Parathyroid adenoma (tissue), 2 donors: ENCODE data around the gene SSPN.

Experiments used
- H2AFZ ChIP-seq: fragments of 300-600 bp; sonication (generic); one replicate; pipeline ENCODE4 v1.7.0; 2017; ENCODE audit warnings: antibody characterized with exemption, mild to moderate bottlenecking
- H3K27ac ChIP-seq: fragments of 300-600 bp; sonication (generic); one replicate; pipeline ENCODE4 v1.7.0; 2017
- H3K27me3 ChIP-seq: fragments of 300-600 bp; sonication (generic); one replicate; pipeline ENCODE4 v1.7.0; 2017; ENCODE audit warnings: low read length; ENCODE audit not compliant: control insufficient read depth, insufficient read depth
- H3K36me3 ChIP-seq: fragments of 300-600 bp; sonication (generic); one replicate; pipeline ENCODE4 v1.7.0; 2017; ENCODE audit warnings: low read length; ENCODE audit not compliant: control insufficient read depth, insufficient read depth
- H3K4me1 ChIP-seq: fragments of 300-600 bp; sonication (generic); one replicate; pipeline ENCODE4 v1.7.0; 2017; ENCODE audit warnings: control low read depth
- H3K4me2 ChIP-seq: fragments of 300-600 bp; sonication (generic); one replicate; pipeline ENCODE4 v1.7.0; 2017; ENCODE audit warnings: low read length
- H3K4me3 ChIP-seq: fragments of 300-600 bp; sonication (generic); one replicate; pipeline ENCODE4 v1.7.0; 2017; ENCODE audit warnings: low read depth, low read length
- H3K79me2 ChIP-seq: fragments of 300-600 bp; sonication (generic); one replicate; pipeline ENCODE4 v1.7.0; 2017; ENCODE audit warnings: control low read depth
- H3K9ac ChIP-seq: fragments of 300-600 bp; sonication (generic); one replicate; pipeline ENCODE4 v1.7.0; 2017; ENCODE audit warnings: mild to moderate bottlenecking
- H3K9me3 ChIP-seq: fragments of 300-600 bp; sonication (generic); one replicate; pipeline ENCODE4 v1.7.0; 2017; ENCODE audit warnings: low read length; ENCODE audit not compliant: control insufficient read depth
- TF ChIP-seq, protein P1 (sequence below): fragments of 300-600 bp; sonication (generic); IDR thresholded peaks from one replicate; pipeline ENCODE4 v1.7.0; 2017; ENCODE audit warnings: antibody characterized with exemption, mild to moderate bottlenecking
- donor health status: primary hyperparathyroidism.

The SSPN gene

DNA sequence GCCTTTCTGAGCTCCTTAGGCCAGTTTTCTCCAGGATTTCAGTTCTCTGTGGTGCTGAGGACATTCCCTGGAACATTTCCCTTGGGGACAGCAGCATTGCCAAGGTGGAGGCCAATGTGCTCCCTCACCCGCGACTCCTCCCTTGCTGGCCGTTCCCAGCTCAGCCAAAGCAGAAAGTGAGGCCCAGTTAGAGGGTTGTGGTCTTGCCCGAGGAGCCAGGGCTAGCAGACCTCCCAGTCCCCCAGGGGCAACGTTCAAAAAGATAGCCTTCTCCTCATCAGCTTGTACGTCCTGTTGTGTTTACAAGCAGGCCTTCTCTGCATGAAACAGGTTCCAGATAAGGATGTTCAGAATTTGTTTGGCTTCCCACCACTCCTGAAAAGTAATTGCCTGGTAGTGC lies 78.4 kb downstream of the SSPN start:
- no peak overlapping the region for H3K4me2 ChIP-seq

GRCh38 chr12:26274441-26275312 lies 79.3 kb downstream of the SSPN start:
- no peaks in the 10 kb centered on the region for H3K9me3 ChIP-seq
- H3K36me3 ChIP-seq: no peaks in the 10 kb centered on the region
- peak overlapping the region; percentile 63 for H2AFZ ChIP-seq
- no peak overlapping the region for H3K9ac ChIP-seq
- no peak overlapping the region for H3K4me3 ChIP-seq
- TF ChIP-seq, protein P1, sequence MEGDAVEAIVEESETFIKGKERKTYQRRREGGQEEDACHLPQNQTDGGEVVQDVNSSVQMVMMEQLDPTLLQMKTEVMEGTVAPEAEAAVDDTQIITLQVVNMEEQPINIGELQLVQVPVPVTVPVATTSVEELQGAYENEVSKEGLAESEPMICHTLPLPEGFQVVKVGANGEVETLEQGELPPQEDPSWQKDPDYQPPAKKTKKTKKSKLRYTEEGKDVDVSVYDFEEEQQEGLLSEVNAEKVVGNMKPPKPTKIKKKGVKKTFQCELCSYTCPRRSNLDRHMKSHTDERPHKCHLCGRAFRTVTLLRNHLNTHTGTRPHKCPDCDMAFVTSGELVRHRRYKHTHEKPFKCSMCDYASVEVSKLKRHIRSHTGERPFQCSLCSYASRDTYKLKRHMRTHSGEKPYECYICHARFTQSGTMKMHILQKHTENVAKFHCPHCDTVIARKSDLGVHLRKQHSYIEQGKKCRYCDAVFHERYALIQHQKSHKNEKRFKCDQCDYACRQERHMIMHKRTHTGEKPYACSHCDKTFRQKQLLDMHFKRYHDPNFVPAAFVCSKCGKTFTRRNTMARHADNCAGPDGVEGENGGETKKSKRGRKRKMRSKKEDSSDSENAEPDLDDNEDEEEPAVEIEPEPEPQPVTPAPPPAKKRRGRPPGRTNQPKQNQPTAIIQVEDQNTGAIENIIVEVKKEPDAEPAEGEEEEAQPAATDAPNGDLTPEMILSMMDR: no peak
- H3K27ac ChIP-seq: peak overlapping the region; percentile 33
- H3K79me2 ChIP-seq: no peaks in the 10 kb centered on the region
- H3K4me1 ChIP-seq: peaks cover 3% of the 10 kb centered on the region
- no peaks in the 10 kb centered on the region for H3K27me3 ChIP-seq
- no peak overlapping the region for H3K4me2 ChIP-seq

More for the DNA sequence above, 78.4 kb downstream of the SSPN start:
- H3K79me2 ChIP-seq: no peaks in the 10 kb centered on the region
- H2AFZ ChIP-seq: no peak overlapping the region
- no peak overlapping the region for H3K27ac ChIP-seq
- H3K27me3 ChIP-seq: no peaks in the 10 kb centered on the region
- H3K4me1 ChIP-seq: peaks cover 3% of the 10 kb centered on the region
- H3K9me3 ChIP-seq: no peaks in the 10 kb centered on the region
- TF ChIP-seq, protein P1: no peak
- H3K36me3 ChIP-seq: no peaks in the 10 kb centered on the region
- H3K9ac ChIP-seq: no peak overlapping the region
- no peak overlapping the region for H3K4me3 ChIP-seq

GRCh38 chr12:26275313-26276131 lies 80.1 kb downstream of the SSPN start:
- no peak overlapping the region for H3K27ac ChIP-seq

DNA sequence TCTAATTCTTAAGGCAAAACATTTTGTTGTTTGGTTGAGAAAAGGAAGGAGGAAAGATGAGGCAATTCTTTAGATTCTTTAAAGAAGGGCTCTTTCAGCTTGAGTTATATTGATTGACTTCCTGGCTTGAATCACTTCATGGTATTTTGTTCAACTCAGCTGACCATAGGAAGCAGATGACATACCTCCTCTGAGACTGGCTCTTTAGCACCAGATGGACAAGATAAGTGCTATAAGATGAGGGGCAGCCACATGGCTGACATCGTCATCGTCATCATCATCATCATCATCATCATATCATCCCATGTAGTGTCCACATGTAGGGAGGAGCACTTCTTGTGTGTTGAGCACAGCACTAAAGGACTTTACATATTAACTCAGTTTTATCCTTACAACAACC lies 81.3 kb downstream of the SSPN start:
- Histone ChIP-seq H3K9me3 (no peaks in the 10 kb centered on the region), H3K4me2 (no peak overlapping the region), H2AFZ (no peak overlapping the region), H3K4me1 (peaks cover 3% of the 10 kb centered on the region), H3K4me3 (no peak overlapping the region), H3K79me2 (no peaks in the 10 kb centered on the region), H3K27ac (no peak overlapping the region), H3K9ac (no peak overlapping the region), H3K27me3 (no peaks in the 10 kb centered on the region), H3K36me3 (no peaks in the 10 kb centered on the region)
- TF ChIP-seq, protein P1: no peak

More at GRCh38 chr12:26275313-26276131, 80.1 kb downstream of the SSPN start:
- Histone ChIP-seq H3K4me2 (no peak overlapping the region), H2AFZ (no peak overlapping the region), H3K9me3 (no peaks in the 10 kb centered on the region), H3K4me3 (no peak overlapping the region), H3K27me3 (no peaks in the 10 kb centered on the region), H3K4me1 (peaks cover 3% of the 10 kb centered on the region), H3K79me2 (no peaks in the 10 kb centered on the region), H3K9ac (no peak overlapping the region), H3K36me3 (no peaks in the 10 kb centered on the region)
- TF ChIP-seq, protein P1: no peak
